ENCODE data around the gene SSR4.

GRCh38 chrX:153765138-153766079, 29.1 kb upstream of the SSR4 start:
- TF ChIP-seq CTCF (conservative IDR thresholded peaks at IDR 0.05) = no peak
- TF ChIP-seq ZFX (IDR thresholded peaks at IDR 0.05) = no peak

Data from C4-2B (cell line).